Hair follicular keratinocyte (primary cell): Measurements from ENCODE around the gene IRAK1. TPM values are rescaled to one million over a fixed set of nuclear protein-coding genes. Genes with fewer than 3 reads are reported as not detected.

ENCODE experiments used
- total RNA-seq: library from RNA; depleted of rRNA; stranded (reverse); fragments of >200 nt; gene quantifications from 2 replicates; pipeline ENCODE4 v1.2.3, GENCODE V29; 2015

Gene IRAK1
- total RNA-seq = 136 and 159 TPM in 2 replicates

DNA sequence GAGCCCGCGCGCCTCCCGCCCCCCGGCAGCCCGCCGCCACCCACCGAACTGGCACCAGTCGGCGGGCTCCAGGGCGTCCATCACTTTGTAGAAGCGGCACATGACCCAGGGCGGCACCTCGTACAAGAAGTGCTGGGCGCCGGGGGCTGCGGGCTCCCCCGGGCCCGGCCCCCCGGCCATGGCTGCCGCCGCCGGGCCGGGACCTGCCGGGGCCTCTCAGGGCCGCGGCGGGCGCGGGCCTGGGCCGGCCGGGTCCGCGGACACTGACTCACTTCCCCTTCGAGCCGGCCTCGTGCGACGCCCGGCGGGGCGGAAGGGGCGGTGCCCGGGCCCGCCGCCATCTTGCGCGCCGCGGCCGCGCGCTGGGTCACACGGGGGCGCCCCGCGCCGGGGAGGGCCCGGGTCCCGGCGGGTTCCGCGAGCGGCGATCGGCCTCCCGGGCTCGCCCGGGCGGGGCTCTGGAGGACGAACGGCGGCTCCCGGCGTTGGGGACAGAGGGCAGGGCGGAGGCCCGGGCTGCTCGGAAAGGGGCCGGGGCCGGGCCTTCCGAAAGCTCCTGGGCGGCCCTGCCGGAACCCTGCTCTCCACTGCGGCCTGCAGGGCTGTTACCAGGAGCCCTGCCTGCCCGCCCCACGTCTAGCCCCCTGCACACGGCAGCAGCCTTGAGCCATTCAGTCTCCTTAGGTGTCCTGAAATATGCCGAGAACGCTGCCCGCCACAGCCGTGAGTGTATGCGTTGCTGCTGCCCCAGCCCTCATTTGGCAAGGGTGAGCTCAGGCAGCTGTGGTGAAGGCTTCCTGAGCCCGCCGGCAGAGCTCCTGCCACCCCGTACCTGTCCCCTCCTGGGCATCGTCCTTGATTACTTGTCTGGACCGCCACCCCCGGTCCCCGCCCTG, at the start of gene IRAK1:
Gene IRAK1, minus strand, starts transcription at position 270 of the 896 bp plus-strand sequence. Its CDS starts 90 bp downstream, at position 180.

DNA sequence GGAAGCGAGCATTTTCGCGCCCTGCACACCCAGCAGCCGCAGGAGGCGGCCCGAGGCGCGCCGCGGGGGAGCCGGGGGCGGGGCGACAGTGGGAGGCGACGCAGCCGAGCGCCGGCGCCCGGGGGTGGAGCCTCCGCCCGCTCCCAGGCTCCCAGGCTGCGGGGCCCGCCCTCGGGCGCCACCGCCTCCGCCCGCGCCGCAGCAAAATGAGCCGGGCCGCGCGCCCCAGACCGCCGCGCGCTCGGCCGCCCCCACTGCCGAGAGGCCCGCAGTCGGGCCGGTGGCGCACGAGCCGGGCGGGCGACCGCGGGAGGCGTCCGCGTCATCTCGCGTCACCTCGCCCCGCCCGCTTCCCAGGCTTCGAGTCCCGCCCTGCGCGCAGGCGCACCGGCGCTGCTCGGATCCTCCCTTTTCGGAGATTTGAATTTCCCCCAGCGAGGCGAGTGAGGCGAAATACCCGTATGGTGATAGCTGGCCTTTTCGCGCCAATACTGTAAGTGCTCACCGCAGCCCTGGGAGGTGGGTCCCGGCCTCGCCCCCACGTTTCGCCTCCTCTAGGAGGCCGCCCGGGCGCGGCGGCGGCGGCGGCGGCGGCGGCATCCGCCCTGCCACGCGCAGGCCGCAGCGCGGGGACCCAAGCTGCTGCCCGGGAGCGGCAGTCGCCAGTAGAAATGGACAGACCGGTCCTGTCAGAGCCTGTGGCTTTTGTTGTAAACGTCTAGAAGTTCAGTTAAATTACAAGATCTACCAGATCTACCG, 47.2 kb downstream of the IRAK1 start, which contains the start of gene TMEM187:
Gene TMEM187, plus strand, starts transcription at position 387 of the 759 bp plus-strand sequence. CDS start 9,309 bp downstream, outside the sequence.

DNA sequence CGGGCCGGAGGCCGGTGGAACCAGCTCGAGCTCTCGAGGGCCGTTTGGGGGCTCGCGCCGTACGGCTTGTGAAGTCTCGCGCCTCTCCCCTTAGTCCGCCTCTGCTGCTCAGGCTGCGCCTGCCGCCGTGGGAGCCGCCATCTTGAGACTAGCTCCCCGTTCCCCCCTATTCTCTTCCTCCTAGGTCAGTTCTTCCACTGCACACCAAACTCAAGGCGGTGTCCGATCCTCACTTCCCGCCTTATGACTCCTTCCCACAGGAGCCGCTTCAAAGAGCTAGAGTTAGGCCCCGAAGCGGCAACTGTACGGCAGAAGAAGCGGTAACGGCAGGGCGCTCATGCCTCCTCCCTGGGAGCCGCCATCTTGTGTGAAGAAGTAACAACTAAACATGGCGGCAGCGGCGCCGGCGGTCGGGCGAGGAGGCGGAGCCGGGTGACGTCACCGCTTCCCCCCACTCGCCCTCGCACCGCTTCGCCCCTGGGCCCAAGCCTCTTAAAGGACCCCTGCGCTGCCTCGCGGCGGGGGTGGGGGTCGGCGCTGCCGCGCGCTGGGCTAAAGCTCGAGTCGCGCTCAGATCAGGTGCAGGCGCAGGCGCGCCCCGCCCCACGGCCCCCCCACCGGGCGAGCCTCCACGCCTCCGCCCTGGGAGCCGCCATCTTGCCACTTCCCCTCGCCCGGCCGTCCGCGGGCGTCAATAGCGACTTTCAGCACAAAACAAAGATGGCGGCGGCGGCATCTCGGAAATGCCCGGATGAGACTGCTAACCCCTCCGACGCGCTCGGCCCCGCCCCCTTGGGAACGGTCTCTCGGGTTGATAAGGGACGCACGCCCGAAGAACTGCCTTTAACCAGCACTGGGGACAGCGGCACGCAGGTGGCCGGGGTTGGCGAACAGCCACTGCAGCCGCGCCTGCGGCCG, 48.0 kb downstream of the IRAK1 start, which contains the start of gene HCFC1:
Gene HCFC1, minus strand, starts transcription at position 369 of the 918 bp plus-strand sequence. CDS start 978 bp downstream, outside the sequence.

Other genes starting within 250 kb of the IRAK1 start
- gene SRPK3, start 238.9 kb downstream of the IRAK1 start, total RNA-seq = 0.11 TPM in 1 of 2 replicates, not detected in the other
- 71.1 and 76.5 TPM in 2 replicates for gene IDH3G, start 225.5 kb downstream of the IRAK1 start, total RNA-seq
- 192 and 305 TPM in 2 replicates for gene SSR4, start 225.2 kb downstream of the IRAK1 start, total RNA-seq
- gene PDZD4, start 189.4 kb downstream of the IRAK1 start, total RNA-seq = 0.04 TPM in 1 of 2 replicates, not detected in the other
- 3.0 and 9.4 TPM in 2 replicates for gene L1CAM, start 133.7 kb downstream of the IRAK1 start, total RNA-seq
- gene AVPR2, start 115.2 kb downstream of the IRAK1 start, total RNA-seq = not detected in 2 replicates
- gene ARHGAP4, start 93.6 kb downstream of the IRAK1 start, total RNA-seq = 0.84 and 2.0 TPM in 2 replicates
- 138 and 185 TPM in 2 replicates for gene NAA10, start 84.9 kb downstream of the IRAK1 start, total RNA-seq
- not detected in 2 replicates for gene RENBP, start 75.3 kb downstream of the IRAK1 start, total RNA-seq
- gene HCFC1, start 48.1 kb downstream of the IRAK1 start, total RNA-seq = 31.3 and 38.8 TPM in 2 replicates
- 10.3 and 12.0 TPM in 2 replicates for gene TMEM187, start 47.1 kb downstream of the IRAK1 start, total RNA-seq
- 23.4 and 23.6 TPM in 2 replicates for gene MECP2, start 77.8 kb upstream of the IRAK1 start, total RNA-seq
- gene OPN1LW, start 124.3 kb upstream of the IRAK1 start, total RNA-seq = not detected in 2 replicates
- gene OPN1MW, start 162.7 kb upstream of the IRAK1 start, total RNA-seq = not detected in 2 replicates
- gene OPN1MW2, start 199.9 kb upstream of the IRAK1 start, total RNA-seq = not detected in 2 replicates
- not detected in 2 replicates for gene OPN1MW3, start 237.7 kb upstream of the IRAK1 start, total RNA-seq